GM12875 (cell line): ENCODE data around the gene GTF3A.

ENCODE experiments used
- H3K4me3 ChIP-seq: one replicate; pipeline ENCODE4 v1.5.1; 2011; ENCODE audit warnings: low read depth, low read length, control low read depth
- CTCF ChIP-seq: IDR thresholded peaks from 2 replicates; pipeline ENCODE4 v1.5.1; 2011; ENCODE audit warnings: low read depth, mild to moderate bottlenecking, control low read depth, inconsistent platforms, low read length, moderate library complexity, borderline replicate concordance; ENCODE audit not compliant: insufficient read depth

GTF3A gene

GRCh38 chr13:27448308-27448707, 23.9 kb downstream of the GTF3A start:
- no peak for TF ChIP-seq CTCF
- no peak overlapping the region for H3K4me3 ChIP-seq

GRCh38 chr13:27449081-27449603, 24.7 kb downstream of the GTF3A start:
- TF ChIP-seq CTCF, result no peak
- H3K4me3 ChIP-seq, result peak overlapping the region; percentile 78

- TF ChIP-seq CTCF, result no peak
- peak within 1 kb of the TSS; percentile 78 for H3K4me3 ChIP-seq
These were observed 25.8 kb downstream of the GTF3A start, which contains the start of gene MTIF3 for GRCh38 chr13:27449936-27450828. TSS of gene MTIF3 (minus strand) at chr13:27450564. CDS start at chr13:27440448, 10,116 bp downstream.

- no peak for TF ChIP-seq CTCF
- H3K4me3 ChIP-seq, result peak overlapping the region; percentile 78
These were observed 26.6 kb downstream of the GTF3A start for GRCh38 chr13:27450921-27451471.

DNA sequence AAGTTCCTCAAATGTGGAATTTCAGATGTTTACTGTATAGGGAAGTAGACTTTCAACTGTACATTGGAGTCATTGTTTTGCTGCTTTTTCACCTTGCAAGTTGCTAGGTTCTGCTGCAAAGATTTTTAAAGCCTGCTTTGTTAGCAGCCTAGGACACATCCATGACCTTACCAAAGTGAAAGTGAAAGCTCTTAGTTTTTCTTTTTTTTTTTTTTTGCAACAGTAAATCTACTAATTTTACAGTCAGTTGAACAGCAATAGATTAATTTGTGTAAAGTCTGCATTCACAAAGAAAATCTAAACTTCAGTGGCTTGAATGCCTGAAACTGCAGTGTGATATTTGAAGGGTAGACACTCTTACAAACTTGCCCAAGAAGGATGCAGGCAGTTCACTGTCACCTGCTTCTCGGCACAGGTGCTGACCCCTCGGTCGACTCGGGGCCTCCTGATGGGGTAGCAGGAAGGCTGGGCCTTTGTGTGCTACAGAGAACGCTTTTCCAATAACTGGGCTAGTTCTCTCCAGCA, 31.0 kb downstream of the GTF3A start:
- H3K4me3 ChIP-seq, result peak overlapping the region; percentile 14
- no peak for TF ChIP-seq CTCF

DNA sequence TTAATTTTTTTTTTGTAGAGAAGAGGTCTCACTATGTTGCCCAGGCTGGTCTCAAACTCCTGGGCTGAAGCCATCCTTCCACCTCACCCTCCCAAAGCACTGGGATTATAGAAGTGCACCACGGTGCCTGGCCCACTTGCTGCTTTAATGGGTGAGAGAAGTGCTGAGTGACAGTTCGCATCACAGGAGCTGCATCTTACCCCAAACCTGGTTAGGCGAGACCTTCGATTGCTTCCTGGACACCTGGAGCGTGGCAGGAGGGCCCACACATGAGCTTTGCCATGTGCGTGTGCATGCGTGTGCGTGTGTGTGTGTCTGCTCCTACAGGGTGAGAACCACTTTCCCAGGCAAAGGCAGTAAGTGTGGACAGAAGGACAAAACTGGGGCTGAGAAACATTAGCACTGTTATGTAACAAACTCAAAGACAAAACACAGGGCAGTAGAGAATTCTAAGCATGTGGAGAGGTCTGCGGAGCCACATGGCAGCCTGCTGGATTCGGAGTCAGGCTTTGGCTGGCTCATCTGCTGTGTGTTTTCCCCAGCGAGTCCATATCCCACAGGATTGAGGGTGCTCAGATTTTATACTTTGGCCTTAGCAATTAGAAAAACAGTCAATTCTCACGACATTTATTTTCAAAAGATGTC, 37.6 kb downstream of the GTF3A start:
- no peak for TF ChIP-seq CTCF
- H3K4me3 ChIP-seq, result no peak overlapping the region
